Esophagus muscularis mucosa (tissue), 4 donors: ENCODE data around the gene GET3. TPM values are rescaled to one million over a fixed set of nuclear protein-coding genes. Genes with fewer than 3 reads are reported as not detected.

Experiments used
- DNase-seq: peaks from one replicate; pipeline ENCODE4 v3.0.0-alpha.2; 2017; ENCODE audit errors: extremely low spot score
- H3K27ac ChIP-seq, 4 donors: fragments of 200-600 bp; sonication (generic); replicated peaks in 1 of 4; 1 replicate in 3 of 4; 2 replicates in 1 of 4; pipeline ENCODE4 v1.5.1; 2016 to 2019; ENCODE audit warnings: mild to moderate bottlenecking in 1 of 4
- H3K27me3 ChIP-seq, 4 donors: fragments of 200-600 bp; sonication (generic); one replicate each; pipeline versions ENCODE4 v1.5.1 to v1.6.0; 2016 to 2019
- H3K36me3 ChIP-seq, 4 donors: fragments of 200-600 bp; sonication (generic); one replicate each; pipeline ENCODE4 v1.5.1; 2016 to 2019
- H3K4me1 ChIP-seq, 4 donors: fragments of 200-600 bp; sonication (generic); one replicate each; pipeline ENCODE4 v1.5.1; 2016 to 2019
- H3K4me3 ChIP-seq, 4 donors: fragments of 200-600 bp; sonication (generic); 1 replicate in 2 of 4; 2 replicates in 2 of 4; pipeline ENCODE4 v1.5.1; 2016 to 2019; ENCODE audit warnings: mild to moderate bottlenecking in 4 of 4, moderate library complexity in 1 of 4
- H3K9me3 ChIP-seq, 4 donors: fragments of 200-600 bp; sonication (generic); 1 replicate in 3 of 4; 2 replicates in 1 of 4; pipeline ENCODE4 v1.5.1; 2016 to 2019
- CTCF ChIP-seq, 3 experiments: fragments of 200-600 bp in 2 of 3; fragments of 450-650 bp in 1 of 3; sonication (generic) in 2 of 3; IDR thresholded peaks; one replicate each; pipeline ENCODE4 v1.5.1; 2017 to 2019; ENCODE audit warnings: antibody characterized with exemption in 3 of 3, mild to moderate bottlenecking in 2 of 3, moderate library complexity in 1 of 3
- EP300 ChIP-seq: sonication (generic); formaldehyde crosslinking; IDR thresholded peaks from one replicate; pipeline ENCODE4 v1.6.1; 2017; ENCODE audit warnings: antibody characterized with exemption
- POLR2A ChIP-seq: fragments of 450-650 bp; IDR thresholded peaks from one replicate; pipeline ENCODE4 v1.6.1; 2017; ENCODE audit warnings: antibody characterized with exemption, moderate library complexity, mild to moderate bottlenecking, low read depth
- POLR2AphosphoS5 ChIP-seq, 2 donors: sonication (generic); formaldehyde crosslinking; IDR thresholded peaks; one replicate each; pipeline ENCODE4 v1.6.1; 2017; ENCODE audit warnings: antibody characterized with exemption in 2 of 2
- WGBS: methylation state at CpG from one replicate; pipeline ENCODE4 v1.1.5; 2018; 5-methylcytosine and 5-hydroxymethylcytosine counted together
- intact Hi-C: fragments of 100-400 bp; cut with DNase I; formaldehyde crosslinking; loops from one replicate; pipeline ENCODE4 v1.15.1; 2023
- total RNA-seq, 4 donors: library from RNA; depleted of rRNA; stranded (reverse); fragments of >200 nt; gene quantifications; one replicate each; pipeline versions ENCODE4 v1.1.0 to v1.2.1, GENCODE V29; 2016

GET3 gene
- total RNA-seq, 4 donors from 2014 or later = 46.9 to 63.5 (median 51.3) TPM

DNA sequence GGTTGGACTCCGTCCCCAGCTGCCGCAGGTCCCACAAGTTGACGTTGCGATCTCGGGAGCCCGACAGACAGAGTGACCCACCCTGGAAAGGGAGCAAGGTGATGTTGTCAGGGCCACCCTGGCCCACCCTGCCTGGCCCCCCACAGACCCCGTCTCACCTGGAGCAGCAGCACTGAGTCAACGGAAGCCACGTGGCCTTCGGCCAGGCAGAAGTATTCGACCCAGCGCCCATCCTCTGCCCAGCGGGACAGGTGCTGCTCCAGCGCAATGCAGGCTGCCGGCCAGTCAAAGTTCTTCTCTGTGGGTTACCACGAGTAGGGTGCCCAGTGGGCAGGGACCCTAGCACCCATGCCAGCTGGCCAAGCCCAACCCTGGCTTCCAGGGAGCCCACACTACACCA, 42.7 kb upstream of the GET3 start:
- no peak for TF ChIP-seq POLR2A
- TF ChIP-seq CTCF (IDR thresholded peaks at IDR 0.05) = no peak
- no peak for TF ChIP-seq EP300
- TF ChIP-seq POLR2AphosphoS5 (IDR thresholded peaks at IDR 0.05) = no peak
- Histone ChIP-seq H3K9me3 (no peaks in the 10 kb centered on the region), H3K27ac (no peak overlapping the region), H3K4me3 (no peak overlapping the region), H3K4me1 (peaks cover 16 to 24% (median 22%) of the 10 kb centered on the region in 4 donors), H3K27me3 (no peaks in the 10 kb centered on the region), H3K36me3 (peaks cover 0 to 18% (median 8%) of the 10 kb centered on the region in 4 donors)
- intact Hi-C loops = no loop called here
- no peak for DNase-seq
- 91% methylated on average over 6 of the region's 16 CpGs for WGBS

DNA sequence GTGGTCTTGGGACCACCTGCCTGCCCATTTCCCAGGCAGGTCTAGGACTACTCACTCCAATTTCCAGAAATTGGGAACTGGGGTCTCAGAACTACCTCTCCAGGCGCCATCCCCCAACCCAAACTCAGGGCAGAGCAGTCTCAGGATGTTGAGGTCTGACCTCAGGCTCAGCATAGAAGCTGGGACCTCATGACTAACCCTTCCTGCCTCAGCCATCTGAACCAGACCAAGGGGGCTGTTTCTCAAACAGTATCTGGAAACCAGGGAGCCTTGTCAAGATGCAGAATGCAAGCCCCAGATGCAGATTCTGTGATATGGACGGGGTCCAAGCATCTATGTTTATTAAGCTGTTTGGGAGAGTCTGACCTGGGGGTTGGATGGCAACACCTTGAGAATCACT, 42.2 kb upstream of the GET3 start:
- intact Hi-C loops = no loop called here
- Histone ChIP-seq H3K36me3 (peaks cover 2 to 21% (median 12%) of the 10 kb centered on the region in 4 donors), H3K27ac (no peak overlapping the region), H3K4me3 (no peak overlapping the region), H3K27me3 (no peaks in the 10 kb centered on the region), H3K4me1 (peaks cover 16 to 24% (median 22%) of the 10 kb centered on the region in 4 donors), H3K9me3 (no peaks in the 10 kb centered on the region)
- DNase-seq = no peak
- TF ChIP-seq POLR2AphosphoS5 (IDR thresholded peaks at IDR 0.05) (no peak), CTCF (IDR thresholded peaks at IDR 0.05) (no peak), EP300 (no peak), POLR2A (no peak)
- 80% methylated on average over 2 of the region's 2 CpGs for WGBS

DNA sequence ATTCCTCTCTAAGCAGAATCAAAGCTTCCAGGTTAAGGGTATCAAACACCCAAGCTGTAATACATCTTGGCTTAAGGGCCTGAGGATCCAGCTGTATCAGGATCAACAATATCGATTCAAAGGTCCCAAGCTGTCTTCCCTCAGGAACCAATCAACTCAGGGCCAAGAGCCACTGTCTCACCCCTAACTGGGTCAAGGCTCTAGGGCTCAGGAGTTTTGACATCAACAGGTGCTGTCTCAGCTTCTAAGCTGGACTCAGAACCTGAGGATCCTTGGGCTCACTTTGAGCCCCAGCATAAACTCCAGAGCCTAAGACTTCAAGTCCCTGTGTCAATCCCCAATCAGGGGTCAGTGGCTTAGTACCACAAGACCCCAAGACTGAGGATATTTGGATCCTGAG, 41.8 kb upstream of the GET3 start:
- 69% methylated on average over 1 of the region's 1 CpG for WGBS
- Histone ChIP-seq H3K9me3 (no peaks in the 10 kb centered on the region), H3K27me3 (no peaks in the 10 kb centered on the region), H3K36me3 (peaks cover 6 to 25% (median 16%) of the 10 kb centered on the region in 4 donors), H3K27ac (no peak overlapping the region), H3K4me1 (peaks cover 16 to 24% (median 22%) of the 10 kb centered on the region in 4 donors), H3K4me3 (peak overlapping the region; percentile 67 to 90 (median 74))
- TF ChIP-seq EP300 (no peak), POLR2AphosphoS5 (IDR thresholded peaks at IDR 0.05) (no peak), POLR2A (no peak), CTCF (IDR thresholded peaks at IDR 0.05) (no peak)
- intact Hi-C loops = no loop called here
- DNase-seq = no peak

DNA sequence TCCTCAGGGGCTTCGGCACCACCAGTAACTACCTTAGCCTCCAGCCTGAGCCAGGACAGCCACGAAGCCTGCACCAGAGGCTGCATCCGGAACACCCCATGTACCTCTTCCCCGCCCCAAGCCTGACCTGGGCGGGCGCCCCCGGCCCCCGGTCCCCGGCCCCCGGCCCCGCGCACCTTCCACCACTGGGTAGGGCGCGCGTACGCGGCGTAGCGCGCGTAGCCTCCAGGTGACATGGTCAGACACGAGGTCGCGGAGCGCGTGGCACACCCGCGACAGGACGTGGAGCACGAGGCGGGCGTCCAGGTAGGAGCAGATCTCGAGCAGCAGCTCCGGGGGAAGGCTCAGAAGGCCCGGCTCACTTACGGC, 41.3 kb upstream of the GET3 start:
- no peak for DNase-seq
- Histone ChIP-seq H3K36me3 (peaks cover 11 to 30% (median 21%) of the 10 kb centered on the region in 4 donors), H3K4me1 (peaks cover 16 to 24% (median 22%) of the 10 kb centered on the region in 4 donors), H3K9me3 (no peaks in the 10 kb centered on the region), H3K27ac (peak overlapping the region; percentile 82 to 94 (median 92)), H3K27me3 (no peaks in the 10 kb centered on the region), H3K4me3 (peak overlapping the region; percentile 67 to 90 (median 74))
- intact Hi-C loops = no loop called here
- no peak for TF ChIP-seq POLR2A
- no peak for TF ChIP-seq EP300
- no peak for TF ChIP-seq CTCF (IDR thresholded peaks at IDR 0.05)
- TF ChIP-seq POLR2AphosphoS5 (IDR thresholded peaks at IDR 0.05) = no peak
- WGBS = no CpG with 5 or more reads among the region's 36 CpGs
